LHCN-M2 (cell line): ENCODE measurements around the gene C1S. TPM values are rescaled to one million over a fixed set of nuclear protein-coding genes. Genes with fewer than 3 reads are reported as not detected.
A peak's percentile ranks its signal among the peaks of the same experiment; 100 is the strongest.
"Not testable (repeated sequence)": the region's sequence is repeated elsewhere in the genome, so short reads cannot be mapped to it uniquely, and the experiment has no call there.

Experiments
- DNase-seq: peaks from one replicate; pipeline ENCODE4 v3.0.0-alpha.2; 2012; ENCODE audit warnings: low read depth
- polyA plus RNA-seq: library from polyadenylated mRNA; unstranded; fragments of >200 nt; gene quantifications from one replicate; pipeline ENCODE4 v1.2.1, GENCODE V29; 2012; ENCODE audit warnings: missing spikeins
- total RNA-seq: library from RNA; depleted of rRNA; stranded (reverse); fragments of >200 nt; gene quantifications from 2 replicates; pipeline ENCODE4 v1.2.3, GENCODE V29; 2014; rRNA removed

C1S gene
- 14.8 and 26.9 TPM in 2 replicates for total RNA-seq
- polyA plus RNA-seq, result 12.7 TPM

DNA sequence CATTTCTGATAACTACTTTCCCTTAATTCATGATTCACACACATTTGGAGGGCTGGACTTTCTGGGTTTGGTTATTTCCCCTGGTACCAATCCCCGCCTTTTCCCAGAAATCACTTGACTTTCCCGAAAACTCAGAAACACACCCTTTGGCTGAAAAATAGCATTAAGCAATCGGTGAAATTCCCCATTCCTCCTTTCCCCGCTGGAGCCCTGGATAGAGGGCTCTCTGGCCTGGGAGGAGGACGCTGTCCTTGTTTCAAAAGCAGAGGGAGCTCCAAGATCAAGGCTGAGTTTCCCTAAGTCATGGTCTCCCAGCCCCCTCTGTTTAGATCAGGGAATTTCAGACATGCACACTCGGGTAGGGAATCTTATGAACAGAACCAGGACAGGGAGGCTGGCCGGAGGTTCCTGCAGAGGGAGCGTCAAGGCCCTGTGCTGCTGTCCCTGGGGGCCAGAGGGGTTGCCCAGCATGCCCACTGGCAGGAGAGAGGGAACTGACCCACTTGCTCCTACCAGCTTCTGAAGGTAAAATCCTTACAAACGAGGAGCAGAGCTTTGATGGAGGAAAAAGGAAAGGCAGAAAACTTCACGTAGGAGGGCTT is at the start of gene C1S:
TSS of gene C1S (plus strand) at position 366 of the 602 bp plus-strand sequence. CDS start 1,195 bp downstream, outside the sequence.
- DNase-seq, result peak; percentile 96

DNA sequence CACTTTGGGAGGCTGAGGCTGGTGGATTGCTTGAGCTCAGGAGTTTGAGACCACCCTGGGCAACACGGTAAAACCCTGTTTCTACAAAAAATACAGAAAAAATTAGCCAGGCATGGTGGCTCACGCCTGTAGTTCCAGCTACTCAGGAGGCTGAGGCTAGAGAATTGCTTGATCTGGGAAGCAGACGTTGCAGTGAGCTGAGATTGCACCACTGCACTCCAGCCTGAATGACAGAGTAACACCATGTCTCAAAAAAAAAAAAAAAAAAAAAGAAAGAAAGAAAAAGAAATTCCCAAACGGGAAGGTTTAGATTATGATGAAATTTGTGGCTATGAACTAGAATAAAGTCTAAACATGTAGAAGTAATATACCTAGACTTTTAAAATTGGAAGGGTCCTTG is 49.1 kb upstream of the C1S start:
- DNase-seq, result not testable (repeated sequence)

DNA sequence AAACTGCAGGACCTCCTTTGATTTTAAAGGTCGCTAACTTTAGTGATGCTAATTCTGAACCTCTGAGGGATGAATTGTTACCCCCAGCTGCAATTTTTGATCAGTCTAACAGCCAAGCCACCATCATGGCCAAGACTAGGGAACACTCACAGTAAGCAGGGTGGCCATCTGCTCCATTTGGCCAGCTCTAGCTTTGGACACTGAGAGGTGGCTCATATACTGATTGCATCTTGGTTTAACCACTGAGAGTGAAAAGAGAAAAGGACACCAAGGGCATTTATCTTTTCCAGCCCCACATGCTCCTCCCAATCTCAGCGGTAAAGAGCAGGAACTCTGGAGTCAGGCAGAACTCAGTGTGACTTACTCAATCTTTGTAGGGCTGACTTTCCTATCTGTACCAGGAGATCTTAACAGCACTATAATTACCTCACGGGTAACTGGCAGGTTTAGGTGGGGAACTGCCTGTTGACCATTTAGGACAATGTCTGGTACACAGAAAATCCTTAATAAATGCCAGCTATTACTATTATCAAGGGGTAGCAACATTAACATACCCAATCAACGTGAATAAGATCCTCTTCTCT is 48.4 kb upstream of the C1S start:
- no peak for DNase-seq

DNA sequence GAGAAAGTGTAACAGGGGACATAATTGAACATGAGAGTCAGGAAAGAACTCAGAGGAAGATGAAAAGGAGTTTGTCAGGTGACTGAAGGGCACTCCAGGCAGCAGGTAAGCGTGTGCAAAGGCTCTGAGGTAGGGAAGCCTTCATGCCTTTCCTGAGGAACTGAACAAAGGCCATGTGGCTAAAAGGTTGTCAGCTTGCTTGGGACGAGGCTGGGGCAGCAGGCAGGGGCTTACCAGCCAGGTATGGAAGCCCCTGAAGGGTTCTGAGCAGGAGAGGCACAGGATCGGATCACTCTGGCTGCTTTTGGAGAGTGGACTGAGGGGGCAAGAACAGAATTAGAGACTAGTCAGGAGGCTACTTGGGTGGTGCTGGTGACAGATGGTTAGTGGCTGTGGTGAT is 47.4 kb upstream of the C1S start:
- no peak for DNase-seq

DNA sequence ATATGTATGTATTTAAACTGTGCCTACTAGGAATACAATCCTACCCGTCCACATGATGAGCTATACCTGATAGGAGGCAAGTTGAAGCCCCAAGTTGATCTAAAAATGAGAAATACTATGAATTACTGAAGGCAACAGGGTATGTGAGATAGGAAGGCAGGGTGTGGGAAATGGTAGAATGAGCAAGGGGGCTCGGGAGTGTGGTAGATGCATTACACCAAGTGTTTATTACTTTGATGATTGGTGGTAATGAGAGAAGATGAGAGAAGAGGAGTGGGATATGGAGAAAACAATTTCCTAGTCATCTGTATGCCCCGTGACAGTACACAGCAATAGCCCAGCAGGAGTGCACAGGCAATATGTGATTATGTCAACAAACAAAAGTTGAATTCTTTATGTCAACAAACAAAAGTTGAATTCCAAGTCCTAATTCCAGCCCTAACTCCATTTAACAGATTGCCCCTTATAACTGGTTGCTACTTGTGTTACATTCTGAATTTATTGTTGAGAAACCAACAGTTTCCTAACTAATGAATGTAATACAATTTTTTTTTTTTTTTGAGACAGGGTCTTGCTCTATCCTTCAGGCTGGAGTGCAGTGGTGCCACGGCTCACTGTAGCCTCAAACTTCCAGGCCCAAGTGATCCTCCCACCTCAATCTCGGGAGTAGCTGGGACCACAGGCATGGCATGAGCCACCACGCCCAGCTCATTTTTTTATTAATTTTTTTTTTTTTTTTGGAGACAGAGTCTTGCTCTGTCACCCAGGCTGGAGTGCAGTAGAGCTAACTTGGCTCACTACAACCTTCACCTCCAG is 44.8 kb upstream of the C1S start:
- no peak for DNase-seq

DNA sequence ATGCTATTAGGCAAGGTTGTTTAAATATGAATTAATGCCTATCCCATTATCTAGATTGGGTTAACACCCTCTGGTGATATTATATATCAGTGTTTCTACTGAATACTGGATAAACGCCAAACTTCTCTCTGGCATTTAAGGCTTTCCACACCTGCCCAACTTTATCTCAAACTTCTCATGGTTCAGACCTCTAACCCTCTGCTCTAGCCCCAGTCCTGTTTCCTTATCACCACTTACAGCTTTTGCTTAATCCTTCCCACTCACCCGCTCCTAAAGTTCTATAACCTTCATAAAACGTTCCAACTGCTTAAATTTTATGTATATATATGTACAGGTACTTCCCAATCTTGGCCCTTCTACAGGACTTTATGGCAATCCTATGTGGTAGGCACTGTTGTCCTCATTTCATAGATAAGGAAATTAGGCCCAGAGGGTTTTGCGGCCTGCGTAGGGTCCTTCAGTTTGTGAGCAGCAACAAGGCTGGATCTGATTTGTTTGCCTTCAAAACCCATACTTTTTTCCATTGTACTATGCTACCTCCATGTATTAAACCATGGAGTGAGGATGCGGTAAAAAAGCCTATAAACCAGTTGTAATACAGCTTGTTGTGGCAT is 43.5 kb upstream of the C1S start:
- DNase-seq, result no peak

DNA sequence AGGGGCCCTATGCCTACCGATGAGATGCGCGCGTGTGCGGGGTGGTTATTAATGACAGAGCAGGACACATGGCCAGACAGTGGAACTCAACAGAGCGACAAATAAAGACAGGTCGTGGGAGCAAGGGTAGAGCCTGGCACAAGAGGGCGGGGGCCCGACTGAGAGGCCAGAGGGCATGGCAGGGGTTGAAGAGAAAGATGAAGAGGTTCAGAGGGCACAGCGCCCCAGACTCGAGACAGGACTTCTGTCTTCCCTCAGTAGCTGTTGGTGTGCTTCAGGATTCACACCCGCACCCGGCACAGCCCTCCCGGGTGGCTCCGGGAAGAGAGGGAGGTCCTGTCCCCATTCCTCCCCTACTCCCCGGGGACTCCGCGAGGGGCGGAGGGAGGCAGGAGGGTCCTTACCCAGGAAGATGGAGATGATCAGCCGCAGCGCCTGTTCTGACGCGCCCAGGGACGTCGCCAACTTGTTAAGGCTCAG is 42.6 kb upstream of the C1S start:
- peak; percentile 42 for DNase-seq

DNA sequence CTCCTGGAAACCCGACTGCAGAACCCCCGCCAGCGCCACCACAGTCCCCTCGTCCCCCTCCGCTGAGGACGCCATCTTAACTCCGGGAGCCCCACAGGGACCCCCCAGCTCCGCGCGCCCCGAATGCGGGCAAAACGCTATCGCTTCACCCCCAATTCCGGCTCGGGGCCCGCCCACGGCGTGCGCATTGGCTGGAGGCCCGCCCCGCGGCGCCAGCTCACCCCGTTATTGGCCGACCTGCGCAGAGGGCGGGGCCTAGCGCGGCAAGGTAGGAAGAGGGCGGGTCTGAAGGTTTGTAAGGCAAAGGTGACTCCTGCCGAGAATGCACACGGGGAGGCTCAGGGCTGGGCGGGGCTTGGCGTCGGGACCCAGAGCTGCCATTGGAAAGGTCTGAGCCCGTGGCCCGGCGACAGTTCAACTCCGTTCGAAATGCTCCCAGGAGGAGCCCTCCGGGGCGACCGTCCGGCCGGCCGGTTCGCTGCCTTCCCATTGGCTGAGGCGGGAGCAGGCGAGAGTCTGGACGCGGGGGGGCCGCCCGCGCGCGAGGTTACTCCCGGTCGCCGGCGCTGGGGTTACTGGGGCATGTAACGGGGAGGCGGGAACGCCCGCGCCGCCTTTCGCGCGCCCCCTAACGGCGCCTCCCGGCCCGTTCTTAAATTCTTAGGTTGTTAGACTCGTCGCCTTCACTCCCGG is 42.0 kb upstream of the C1S start, which contains the start of gene LPCAT3:
TSS of gene LPCAT3 (minus strand) at position 127 of the 693 bp plus-strand sequence. CDS start at position 75, 52 bp downstream.
- peak; percentile 92 for DNase-seq

DNA sequence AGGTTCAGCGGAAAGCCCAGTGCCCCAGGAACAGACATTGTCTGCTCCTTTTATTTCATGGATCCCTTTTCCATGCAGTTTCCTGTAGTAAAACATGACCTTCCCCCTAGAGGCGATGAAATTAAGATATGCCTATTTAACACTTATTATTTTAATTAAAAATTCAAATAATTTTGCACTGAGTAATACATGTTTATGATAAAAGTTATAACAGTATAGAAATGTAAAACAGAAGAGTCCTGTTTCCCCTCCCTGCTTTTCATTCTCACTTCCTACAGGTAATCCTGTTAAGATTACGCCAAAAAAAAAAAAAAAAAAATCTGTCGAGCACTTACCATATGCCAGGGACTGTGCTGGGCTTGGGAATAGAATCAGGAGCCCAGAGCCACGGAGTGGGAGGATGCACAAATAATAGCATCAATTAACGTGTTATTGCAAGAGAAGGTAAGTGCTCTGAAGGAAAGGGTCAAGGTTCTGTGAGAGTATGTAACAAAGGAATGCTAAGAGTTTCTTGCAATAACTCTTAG is 41.4 kb upstream of the C1S start:
- DNase-seq, result no peak

DNA sequence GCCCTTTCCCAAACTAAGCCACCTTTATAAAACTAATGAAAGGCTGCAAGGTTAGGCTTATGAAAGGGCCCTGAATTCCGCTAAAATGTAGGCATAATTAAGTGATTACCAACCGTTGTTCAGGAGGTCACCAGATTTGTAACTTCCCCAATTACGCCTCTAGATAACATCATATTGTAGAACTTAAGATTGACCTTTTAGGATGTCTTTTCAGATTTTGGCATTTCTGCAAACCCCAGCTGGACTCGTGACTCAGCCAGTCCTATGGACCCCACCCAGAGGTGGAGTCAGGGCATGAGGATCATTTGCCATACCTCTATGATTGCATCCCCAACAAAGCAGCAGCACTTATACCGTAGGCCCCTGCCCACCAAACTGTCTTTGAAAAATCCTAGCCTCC is 38.6 kb upstream of the C1S start:
- DNase-seq, result no peak

DNA sequence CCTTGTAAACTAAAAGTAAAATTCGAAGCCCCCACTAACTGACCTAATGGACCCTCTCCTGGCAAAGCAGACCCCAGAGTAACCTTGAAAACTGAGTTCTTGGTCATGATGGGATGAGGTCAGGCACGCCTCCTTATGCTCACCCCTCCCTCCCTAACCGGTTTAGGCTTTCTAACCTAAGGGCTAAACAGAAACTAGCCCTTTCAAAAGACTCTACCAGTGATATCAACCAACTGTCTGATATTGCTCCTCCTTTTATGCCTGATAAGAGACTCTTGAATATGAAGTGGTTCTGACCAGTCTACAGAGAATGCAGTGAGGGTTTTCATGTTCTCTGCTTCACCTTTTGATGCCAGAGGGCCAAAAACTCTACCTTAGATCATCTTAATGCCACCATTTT is 37.4 kb upstream of the C1S start:
- no peak for DNase-seq

DNA sequence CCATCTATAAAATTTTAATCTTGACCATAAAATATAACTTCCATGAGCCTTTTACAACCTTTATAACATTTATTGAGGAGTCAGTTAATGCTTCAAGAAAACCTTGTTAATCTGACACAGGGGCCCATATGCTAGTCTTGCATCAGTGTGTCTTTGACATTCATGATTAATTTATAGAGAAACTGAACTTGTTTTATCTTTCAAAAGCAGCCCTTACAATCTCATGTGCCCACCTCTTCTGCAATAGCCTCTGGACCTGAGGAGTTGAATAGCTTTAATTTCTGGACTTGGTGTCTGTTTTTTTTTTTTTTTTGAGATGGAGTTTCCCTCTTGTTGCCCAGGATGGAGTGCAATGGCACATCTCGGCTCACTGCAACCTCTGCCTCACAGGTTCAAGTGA is 33.7 kb upstream of the C1S start:
- DNase-seq, result no peak

DNA sequence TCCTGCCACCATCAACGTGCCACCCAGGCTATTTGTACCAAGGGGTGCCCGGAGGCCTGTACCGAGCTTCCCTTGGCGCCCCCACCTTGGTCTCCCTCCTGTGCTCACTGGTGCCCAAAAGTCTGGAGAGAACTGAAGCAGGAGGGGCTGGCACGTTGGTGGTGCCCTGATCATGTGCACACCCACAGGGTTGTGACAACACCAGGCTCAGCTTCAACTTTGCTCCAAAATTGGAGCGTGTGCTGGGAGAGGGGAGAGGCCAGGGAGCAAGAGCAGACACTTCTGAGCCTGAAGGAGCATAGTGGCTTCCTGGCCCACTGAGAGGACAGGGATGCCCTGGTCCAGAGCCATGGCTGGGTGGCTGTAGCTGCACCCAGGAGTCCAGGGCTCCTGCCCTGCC is 29.2 kb upstream of the C1S start:
- DNase-seq, result no peak

DNA sequence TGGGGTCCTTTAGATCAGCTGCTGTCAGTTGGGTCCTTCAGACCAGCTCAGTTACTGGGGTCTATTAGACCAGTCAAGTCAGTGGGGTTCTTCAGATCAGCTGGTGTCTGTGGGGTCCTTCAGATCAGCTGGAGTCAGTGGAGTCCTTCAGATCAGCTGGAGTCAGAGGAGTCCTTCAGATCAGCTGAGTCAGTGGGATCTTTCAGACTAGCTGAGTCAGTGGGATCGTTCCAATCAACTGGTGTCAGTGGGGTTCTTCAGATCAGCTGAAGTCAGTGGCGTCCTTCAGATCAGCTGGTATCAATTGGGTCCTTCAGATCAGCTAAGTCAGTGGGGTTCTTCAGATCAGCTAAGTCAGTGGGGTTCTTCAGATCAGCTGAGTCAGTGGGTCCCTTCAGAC is 27.5 kb upstream of the C1S start:
- no peak for DNase-seq

DNA sequence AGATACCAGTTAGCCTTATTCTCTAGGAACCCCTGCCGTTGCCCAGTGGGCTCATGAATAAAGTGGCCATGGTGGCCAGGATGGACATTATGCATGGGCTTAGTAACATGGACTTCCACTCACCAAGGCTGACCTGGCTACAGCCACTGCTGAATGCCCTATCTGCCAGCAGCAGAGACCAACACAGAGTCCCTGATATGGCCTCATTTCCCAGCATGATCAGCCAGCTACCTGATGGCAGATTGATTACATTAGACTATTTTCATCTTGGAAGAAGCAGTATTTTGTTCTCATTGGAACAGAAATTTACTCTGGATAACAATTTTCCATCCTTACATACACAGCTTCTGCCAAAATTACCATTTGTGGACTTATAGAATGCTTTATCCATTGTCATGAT is 26.1 kb upstream of the C1S start:
- DNase-seq, result no peak

DNA sequence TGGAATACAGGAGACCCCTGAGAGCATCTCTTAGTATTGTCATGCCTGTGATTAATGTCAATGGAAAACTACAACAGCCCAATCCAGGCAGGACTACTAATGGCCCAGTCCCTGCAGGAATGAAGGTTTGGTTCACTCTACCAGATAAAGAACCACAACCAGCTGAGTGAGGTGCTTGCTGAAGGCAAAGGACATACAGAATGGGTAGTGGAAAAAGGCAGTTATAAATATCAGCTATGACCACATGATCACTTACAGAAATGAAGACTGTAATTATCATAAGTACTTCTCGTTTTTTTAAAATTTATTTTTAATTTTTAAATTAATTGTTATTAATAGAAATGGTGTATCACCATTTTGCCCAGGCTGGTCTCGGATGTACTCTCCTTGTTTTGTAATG is 25.1 kb upstream of the C1S start:
- no peak for DNase-seq

DNA sequence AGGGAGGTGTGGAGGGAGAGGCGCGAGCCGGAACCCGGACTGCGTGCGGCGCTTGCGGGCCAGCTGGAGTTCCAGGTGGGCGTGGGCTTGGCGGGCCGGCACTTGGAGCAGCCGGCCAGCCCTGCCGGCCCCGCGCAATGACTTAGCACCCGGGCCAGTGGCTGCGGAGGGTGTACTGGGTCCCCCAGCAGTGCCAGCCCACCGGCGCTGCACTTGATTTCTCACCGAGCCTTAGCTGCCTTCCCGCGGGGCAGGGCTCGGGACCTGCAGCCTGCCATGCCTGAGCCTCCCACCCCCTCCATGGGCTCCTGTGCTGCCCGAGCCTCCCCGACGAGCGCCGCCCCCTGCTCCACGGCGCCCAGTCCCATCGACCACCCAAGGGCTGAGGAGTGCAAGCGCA is 23.1 kb upstream of the C1S start:
- not testable (repeated sequence) for DNase-seq

DNA sequence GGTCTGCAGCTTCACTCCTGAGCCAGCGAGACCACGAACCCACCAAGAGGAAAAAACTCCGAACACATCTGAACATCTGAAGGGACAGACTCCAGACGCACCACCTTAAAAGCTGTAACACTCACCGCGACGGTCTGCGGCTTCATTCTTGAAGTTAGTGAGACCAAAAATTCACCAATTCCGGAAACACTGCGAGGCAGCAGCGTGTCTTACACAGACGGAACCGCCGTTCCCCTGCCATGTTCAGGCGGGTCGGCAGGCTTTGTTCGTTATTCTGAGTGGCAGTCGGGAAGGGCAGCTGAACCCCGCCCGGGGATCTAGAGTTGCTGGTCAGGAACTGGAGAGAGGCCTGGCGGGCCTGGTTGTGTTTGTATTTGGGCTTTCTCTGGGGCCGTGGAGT is 21.9 kb upstream of the C1S start:
- no peak for DNase-seq

DNA sequence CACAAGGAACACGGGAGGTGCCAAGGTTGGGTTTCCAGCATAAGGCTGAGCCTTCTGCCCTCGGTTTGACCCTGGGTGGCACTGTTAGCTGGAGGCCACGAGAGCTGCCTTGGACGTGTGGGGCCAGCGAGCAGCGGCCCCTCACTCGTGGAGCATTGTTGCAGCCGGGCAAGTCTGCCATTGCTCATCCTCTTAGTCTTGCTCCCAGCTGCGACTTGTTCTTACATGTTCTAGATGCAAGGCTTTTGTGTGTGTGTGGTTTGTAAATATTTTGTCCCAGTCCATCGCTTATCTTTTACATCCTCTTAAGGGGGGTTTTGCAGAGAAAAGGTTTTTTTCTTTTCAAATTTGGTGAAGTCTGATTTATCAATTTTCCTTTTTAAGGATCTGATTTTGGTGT is 21.1 kb upstream of the C1S start:
- no peak for DNase-seq

DNA sequence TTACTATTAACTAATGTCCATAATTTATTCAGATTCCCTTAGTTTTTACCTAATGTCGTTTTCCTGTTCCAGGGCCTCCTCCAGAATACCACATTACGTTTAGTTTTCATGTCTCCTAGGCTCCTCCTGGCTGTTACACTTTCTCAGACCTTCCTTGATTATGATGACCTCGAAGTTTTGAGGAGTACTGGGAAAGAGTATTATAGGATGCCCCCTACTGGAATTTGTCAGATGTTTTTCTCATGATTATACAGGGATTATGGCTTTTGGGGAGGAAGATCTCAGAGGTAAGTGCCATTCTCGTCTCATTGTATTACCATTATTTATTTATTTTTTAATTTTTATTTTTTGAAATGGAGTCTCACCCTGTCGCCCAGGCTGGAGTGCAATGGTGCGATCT is 17.7 kb upstream of the C1S start:
- DNase-seq, result peak; percentile 53

DNA sequence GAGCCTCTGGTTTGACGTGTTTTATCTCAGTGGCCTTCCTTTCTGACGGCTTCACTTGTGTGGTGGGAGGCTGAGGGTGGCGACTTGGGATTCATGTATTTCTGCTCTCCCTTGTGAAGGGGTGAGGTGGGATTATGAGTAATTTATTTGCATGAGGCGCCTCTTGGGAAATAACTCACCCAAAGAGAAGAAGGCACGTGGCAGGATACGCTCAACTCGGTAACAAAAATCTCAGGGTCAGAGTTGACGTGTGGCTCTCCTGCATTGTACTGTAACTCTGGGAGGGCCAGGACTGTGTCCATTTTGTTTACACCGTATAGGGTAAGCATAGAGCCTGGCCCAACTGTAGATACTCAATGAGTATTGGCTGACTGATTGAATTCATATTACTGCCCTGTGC is 14.6 kb upstream of the C1S start:
- DNase-seq, result no peak
